Esophagus muscularis mucosa (tissue), 3 donors: Measurements from ENCODE around the gene EYA2.

Source experiments
- POLR2A ChIP-seq: fragments of 450-650 bp; IDR thresholded peaks from one replicate; pipeline ENCODE4 v1.6.1; 2017; ENCODE audit warnings: antibody characterized with exemption, moderate library complexity, mild to moderate bottlenecking, low read depth
- TF ChIP-seq, protein P1 (sequence below), 3 experiments: fragments of 200-600 bp in 2 of 3; fragments of 450-650 bp in 1 of 3; sonication (generic) in 2 of 3; IDR thresholded peaks; one replicate each; pipeline ENCODE4 v1.5.1; 2017 to 2019; ENCODE audit warnings: antibody characterized with exemption in 3 of 3, mild to moderate bottlenecking in 2 of 3, moderate library complexity in 1 of 3

- TF ChIP-seq, protein P1, sequence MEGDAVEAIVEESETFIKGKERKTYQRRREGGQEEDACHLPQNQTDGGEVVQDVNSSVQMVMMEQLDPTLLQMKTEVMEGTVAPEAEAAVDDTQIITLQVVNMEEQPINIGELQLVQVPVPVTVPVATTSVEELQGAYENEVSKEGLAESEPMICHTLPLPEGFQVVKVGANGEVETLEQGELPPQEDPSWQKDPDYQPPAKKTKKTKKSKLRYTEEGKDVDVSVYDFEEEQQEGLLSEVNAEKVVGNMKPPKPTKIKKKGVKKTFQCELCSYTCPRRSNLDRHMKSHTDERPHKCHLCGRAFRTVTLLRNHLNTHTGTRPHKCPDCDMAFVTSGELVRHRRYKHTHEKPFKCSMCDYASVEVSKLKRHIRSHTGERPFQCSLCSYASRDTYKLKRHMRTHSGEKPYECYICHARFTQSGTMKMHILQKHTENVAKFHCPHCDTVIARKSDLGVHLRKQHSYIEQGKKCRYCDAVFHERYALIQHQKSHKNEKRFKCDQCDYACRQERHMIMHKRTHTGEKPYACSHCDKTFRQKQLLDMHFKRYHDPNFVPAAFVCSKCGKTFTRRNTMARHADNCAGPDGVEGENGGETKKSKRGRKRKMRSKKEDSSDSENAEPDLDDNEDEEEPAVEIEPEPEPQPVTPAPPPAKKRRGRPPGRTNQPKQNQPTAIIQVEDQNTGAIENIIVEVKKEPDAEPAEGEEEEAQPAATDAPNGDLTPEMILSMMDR (IDR thresholded peaks at IDR 0.05) = no peak
- TF ChIP-seq POLR2A = no peak
Measured at GRCh38 chr20:47189060-47189459, 294.4 kb downstream of the EYA2 start.
